Measurements from ENCODE around the gene NUTF2.
"Not testable (repeated sequence)": the region's sequence is repeated elsewhere in the genome, so short reads cannot be mapped to it uniquely, and the experiment has no call there.

NUTF2 gene

DNA sequence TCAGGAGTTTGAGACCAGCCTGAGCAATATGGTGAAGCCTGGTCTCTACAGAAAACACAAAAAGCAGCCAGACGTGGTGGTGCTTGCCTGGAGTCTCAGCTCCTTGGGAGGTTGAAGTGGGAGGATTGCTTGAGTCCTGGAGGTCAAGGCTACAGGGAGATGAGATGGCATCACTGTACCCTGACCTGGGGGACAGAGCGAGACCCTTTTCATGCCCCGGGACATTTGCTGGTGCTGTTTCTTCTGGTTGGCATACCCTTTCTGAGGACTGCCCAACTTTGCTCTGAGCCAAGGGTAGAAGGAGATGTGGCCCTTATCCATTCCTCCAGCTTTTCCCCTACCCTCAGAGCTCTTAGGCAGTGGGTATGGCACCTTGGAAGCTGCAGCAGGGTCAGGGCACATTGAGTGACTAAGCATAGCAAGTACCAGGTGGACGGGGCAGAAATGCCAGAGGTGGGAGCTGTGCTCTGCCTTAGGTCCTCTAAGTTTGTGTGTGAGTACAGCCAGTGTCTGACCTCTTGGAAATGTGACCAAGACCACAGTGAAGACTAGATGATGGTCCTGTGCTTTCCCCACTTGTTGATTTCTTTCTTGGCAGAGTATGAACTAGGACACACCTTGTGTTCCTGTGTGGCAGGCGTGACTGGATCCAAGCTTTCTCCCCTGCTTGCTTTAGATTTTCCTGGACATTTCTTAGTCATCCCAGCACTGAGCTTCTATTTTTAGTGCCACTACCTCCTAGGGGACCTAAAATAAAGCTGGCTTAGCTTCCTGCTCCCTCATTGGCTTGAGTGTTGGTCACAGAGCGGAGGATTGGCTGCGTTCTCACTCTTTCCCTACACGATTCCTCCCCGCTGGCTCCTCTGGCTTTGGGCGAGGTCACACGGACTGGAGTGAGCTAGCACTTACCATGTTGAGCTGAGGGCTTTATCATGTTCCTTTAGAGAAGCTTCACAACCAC lies 16.2 kb downstream of the NUTF2 start:
- in situ Hi-C loops (cut with HindIII; ENCODE audit: low sequenced_read_pairs): no loop called here

DNA sequence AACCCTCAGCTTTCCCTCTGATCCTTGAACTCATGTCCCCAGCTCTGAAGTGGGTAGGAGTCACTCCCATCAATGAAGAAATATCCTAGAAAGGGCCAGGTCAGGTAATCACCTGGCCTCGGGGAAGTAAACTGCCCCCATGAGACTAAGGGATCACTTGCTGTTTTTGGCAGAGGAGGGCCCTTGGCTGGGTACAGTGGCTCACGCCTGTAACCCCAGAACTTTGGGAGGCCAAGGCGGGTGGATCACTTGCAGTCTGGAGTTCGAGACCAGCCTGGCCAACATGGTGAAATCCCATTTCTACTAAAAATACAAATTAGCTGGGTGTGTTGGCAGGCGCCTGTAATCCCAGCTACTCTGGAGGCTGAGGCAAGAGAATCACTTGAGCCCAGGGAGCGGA lies 17.3 kb downstream of the NUTF2 start:
- in situ Hi-C loops (cut with HindIII; ENCODE audit: low sequenced_read_pairs): not testable (repeated sequence)

DNA sequence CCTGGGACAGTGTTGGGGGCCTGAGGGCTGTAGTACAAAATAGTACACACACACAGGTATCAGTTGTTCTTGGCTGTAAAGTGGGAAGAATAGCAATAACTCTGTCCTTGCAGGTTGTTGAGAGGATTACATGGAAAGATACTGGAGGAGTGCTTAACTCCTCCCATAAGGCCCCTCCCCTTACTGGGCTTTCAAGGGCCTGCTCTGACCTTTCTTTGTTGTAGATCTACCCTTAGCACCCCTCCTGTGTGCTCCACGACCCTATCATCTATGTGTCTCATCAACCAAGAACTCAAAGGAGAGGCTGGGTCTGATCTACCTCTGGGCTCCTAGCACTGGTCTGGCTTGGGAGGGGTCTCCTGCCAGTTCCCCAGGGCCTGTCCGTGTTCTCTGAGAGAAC lies 17.9 kb downstream of the NUTF2 start:
- in situ Hi-C loops (cut with HindIII; ENCODE audit: low sequenced_read_pairs): no loop called here

DNA sequence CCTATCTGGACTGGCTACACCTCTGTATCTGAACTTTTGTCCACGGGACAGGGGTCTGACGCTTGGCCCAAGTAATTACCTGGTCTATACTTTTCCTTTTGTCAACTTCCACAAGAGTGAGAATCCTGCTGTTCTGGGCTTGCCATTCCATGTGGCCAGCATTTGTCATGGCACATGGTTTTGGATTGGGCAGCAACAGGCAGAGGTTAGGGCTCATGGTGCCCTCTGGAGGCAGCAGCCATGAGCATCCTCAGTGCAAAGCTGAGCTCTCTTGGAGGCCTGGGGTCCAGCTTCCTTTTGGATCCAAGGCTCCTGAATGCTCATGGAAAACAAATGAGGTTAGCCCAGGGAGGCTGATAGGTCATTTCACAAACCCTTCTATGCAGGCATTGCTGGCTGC lies 18.6 kb downstream of the NUTF2 start:
- in situ Hi-C loops (cut with HindIII; ENCODE audit: low sequenced_read_pairs): no loop called here

DNA sequence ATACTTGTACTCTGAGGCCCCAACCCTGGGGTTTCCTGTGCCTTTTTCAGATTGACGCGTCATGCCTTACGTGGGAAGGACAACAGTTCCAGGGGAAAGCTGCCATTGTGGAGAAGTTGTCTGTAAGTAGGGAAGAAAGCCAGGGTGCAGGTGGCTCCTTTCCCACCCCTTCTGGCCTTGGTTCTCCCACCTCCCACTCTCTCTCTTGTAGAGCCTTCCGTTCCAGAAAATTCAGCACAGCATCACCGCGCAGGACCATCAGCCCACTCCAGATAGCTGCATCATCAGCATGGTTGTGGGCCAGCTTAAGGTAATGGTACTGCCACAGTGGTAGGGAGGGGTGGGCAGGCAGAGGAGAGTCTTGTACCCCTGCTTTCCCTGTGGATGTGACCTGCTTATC lies 21.6 kb downstream of the NUTF2 start:
- in situ Hi-C loops (cut with HindIII; ENCODE audit: low sequenced_read_pairs): no loop called here

DNA sequence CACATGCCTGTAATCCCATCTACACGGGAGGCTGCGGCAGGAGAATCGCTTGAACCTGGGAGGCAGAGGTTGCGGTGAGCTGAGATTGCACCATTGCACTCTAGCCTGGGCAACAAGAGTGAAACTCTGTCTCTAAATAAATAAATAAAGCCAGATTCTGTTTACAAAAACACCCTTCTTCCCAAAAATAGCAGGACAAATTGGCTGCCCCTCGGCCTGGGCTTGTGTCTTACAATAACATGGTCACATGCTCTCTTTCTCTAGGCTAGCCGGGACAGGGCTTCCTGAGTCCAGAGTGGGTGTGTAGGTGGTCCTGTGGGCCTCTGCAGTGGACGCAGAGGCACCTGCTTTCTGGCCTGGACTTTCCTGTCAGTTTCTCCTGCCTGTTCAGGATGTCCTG lies 22.9 kb downstream of the NUTF2 start:
- in situ Hi-C loops (cut with HindIII; ENCODE audit: low sequenced_read_pairs): no loop called here

DNA sequence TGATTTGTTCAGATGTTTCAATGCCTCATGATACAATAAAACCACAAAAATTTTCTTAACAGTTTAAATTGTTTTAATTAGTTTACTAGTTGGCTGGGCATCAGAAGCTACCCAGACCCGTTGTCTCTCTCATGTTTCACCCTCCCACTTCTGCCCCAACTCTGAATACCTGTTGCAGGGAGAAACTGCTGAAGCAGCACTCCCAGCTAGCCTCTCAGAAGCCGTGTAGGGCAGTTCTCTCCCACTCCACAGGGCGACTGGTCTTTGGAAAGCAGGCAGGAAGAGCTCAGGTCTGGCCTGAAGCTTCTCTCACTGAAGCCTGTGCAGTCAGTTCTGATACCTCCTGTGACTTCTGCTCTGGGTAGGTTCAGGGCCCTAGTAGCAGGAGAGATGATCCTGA lies 24.5 kb downstream of the NUTF2 start:
- in situ Hi-C loops (cut with HindIII; ENCODE audit: low sequenced_read_pairs): no loop called here

DNA sequence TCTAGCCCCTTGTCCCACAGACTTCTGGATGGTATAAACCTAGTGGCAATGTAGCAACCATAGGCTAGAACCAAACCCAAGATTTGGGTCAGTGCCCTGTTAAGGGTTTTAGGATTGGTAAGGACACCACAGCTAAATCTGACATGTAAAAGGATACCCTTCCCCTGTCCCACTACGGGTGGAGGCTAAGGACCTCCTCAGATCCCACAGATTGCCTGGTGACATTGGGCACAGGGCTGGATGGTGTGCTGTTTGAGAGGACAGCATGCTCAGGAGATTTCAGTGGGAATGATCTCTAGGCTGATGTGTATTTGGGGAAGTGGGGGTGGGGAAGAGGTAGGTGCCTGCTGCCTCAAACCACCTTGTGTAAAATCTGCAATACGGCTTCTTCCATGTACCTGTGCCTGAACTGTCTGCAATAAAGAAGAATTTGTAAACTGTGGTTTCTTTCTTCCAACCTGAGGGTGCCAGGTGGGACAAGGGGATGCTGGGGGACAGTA lies 25.4 kb downstream of the NUTF2 start:
- in situ Hi-C loops (cut with HindIII; ENCODE audit: low sequenced_read_pairs): no loop called here

DNA sequence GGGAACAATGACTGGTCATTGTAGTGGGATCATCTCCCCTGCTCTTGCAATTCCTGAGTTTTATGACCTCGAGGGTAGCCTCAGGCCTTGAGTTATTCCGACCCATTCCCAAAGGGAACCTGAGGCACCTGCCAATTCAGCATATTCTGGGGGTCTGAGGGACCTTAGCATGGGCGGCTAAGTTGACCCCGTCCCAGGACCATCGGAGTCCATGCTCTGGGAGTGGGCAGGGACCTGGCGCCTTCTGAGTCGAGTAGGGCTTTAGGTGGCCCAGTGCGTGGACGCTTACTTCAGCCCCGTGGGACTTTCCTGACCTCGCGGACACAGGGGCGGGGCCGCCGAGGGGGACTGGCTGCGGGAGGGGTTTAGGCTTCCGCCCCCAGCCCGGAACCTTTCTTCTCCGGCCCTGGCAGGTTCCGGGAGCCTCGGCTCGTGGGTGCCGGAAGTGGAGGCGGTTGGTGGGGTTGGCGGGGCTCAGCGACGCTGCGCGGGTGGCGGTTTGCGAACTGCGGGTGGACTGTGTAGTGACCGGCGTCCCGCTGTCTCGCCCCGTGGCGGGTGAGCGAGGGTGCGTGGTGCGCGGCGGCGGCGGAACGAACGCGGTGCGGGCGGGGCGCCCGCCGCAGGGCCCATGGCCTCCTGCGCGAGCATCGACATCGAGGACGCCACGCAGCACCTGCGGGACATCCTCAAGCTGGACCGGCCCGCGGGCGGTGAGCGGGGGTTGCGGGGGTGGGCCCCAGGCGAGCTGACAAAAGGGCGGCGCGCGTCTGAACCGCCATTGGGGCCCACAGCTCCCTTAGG lies 26.1 kb downstream of the NUTF2 start, which contains the start of gene EDC4:
Gene EDC4 (plus strand): TSS at position 422 of the 804 bp plus-strand sequence. CDS start 210 bp downstream, at position 632.
- in situ Hi-C loops (cut with HindIII; ENCODE audit: low sequenced_read_pairs): no loop called here

DNA sequence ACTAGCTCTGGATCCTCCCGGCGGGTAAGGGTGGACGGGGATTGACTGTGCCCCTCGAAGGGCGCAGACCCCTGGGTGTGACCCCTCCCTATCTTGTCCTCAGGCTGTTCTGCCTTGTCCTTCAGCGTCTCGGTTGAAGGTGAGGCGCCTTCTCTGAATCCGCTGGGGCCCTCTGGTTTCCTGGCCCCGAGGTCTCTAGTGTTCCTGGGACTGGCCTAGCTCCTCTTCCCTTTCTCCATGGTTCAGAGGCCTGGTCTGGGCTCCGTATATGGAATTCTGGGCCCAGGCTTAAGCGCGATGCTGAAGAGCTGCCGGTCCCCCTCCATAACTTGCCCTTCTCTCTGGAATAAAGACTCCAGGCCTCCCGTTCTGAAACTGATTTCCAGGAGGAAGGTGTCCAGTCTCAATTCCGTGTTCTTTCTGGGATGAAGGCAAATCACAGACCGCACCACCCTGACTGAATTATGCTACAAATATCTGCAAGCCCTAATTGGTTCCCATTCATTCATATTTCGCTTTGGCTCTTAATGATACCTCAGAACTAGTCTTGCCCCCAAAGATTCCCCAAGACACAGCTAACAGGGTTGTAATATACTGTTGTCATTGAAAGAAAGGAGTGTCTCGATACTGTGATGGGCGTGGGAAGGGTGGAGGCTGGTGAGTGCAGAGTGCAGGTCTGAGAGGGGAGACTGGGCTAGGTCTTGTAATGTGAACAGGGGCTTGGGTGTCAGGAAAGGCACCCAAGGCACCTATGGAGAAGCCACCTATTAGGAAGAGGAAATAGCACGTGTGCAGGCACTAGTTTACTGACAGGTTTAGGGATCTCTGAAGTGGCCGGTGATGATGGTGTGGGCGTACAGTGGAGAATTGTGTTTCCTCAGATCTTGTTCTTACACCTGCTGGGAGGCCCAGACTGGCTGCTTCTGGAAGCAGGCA lies 27.0 kb downstream of the NUTF2 start:
- in situ Hi-C loops (cut with HindIII; ENCODE audit: low sequenced_read_pairs): no loop called here

DNA sequence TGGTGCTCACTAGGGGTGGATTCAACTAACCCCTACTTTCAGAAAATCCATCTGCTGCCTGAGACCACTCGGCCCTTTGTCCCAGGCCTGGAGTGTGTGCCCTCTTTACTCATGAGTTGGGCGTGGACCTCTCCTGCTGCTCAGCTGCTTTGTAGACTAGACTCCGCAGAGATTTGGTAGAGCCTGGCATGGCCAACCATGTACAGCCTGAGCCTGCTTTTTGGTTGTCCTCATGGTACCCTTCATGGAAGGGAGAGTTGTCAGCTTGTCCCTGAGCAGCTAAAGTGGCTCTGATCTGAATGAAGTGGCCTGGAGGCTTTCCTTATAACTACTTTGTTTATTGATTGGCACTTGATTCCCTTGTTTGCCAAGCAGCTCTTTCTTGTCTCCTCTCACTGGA lies 27.6 kb downstream of the NUTF2 start:
- in situ Hi-C loops (cut with HindIII; ENCODE audit: low sequenced_read_pairs): no loop called here

DNA sequence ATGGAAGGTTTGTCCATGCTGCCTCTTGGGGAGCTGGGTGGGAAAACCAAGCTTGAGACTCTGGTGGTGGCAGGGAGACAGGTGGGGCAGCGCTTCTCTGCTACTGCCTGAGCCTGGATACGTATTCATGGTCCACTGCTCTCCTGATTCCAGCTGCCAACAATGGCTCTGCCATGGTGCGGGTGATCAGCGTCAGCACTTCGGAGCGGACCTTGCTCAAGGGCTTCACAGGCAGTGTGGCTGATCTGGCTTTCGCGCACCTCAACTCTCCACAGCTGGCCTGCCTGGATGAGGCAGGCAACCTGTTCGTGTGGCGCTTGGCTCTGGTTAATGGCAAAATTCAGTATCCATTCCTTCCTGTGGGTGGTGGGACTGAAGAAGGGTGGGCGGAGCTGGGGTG lies 30.3 kb downstream of the NUTF2 start:
- in situ Hi-C loops (cut with HindIII; ENCODE audit: low sequenced_read_pairs): no loop called here

DNA sequence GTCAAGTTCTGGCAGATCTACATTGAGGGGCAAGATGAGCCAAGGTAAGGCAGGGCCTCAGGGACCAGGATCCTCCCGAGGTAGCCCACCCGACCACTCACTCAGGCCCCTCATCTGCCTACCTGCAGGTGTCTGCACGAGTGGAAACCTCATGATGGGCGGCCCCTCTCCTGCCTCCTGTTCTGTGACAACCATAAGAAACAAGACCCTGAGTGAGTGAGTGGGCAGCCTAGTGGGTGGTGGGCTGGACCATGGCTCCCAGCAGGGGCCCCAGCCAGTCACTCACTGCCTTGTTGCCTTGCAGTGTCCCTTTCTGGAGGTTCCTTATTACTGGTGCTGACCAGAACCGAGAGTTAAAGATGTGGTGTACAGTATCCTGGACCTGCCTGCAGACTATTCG lies 31.5 kb downstream of the NUTF2 start:
- in situ Hi-C loops (cut with HindIII; ENCODE audit: low sequenced_read_pairs): no loop called here

DNA sequence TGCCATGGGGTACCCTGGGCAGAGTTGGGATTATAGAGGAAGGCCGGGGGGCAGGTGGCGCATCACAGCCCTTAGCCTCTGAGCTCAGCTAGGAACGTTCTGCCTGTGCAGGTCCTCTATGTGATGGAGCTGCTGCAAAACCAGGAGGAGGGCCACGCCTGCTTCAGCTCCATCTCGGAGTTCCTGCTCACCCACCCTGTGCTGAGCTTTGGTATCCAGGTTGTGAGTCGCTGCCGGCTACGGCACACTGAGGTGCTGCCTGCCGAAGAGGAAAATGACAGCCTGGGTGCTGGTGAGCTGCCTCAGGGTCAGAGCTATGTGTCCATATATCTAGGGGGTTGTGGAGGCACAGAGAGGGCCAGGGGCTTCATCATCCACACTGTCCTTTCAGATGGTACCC lies 32.1 kb downstream of the NUTF2 start:
- in situ Hi-C loops (cut with HindIII; ENCODE audit: low sequenced_read_pairs): no loop called here

DNA sequence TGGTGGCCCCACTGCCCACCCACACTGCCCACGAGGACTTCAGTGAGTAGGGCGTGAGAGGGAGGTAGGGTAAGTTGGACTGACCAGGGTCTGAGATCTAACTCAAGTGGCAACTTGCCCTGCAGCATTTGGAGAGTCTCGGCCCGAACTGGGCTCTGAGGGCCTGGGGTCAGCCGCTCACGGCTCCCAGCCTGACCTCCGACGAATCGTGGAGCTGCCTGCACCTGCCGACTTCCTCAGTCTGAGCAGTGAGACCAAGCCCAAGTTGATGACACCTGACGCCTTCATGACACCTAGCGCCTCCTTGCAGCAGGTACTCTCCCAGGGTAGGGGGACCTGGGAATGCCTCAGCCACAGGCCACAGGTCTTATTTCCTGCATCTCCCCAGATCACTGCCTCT lies 32.7 kb downstream of the NUTF2 start:
- in situ Hi-C loops (cut with HindIII; ENCODE audit: low sequenced_read_pairs): no loop called here

DNA sequence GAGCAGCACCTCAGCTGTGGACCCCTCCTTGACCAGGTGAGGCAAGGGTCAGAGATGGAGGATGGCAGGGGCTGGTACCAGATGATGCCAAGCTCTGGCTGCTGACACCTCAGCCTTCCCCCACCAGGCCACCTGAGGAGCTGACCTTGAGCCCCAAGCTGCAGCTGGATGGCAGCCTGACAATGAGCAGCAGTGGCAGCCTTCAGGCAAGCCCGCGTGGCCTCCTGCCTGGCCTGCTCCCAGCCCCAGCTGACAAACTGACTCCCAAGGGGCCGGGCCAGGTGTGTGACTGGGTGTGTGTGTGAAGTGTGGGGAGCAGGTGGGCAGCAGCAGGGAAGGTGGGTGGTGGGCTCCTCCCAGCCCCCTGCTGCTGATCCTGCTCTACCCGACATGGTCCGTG lies 33.2 kb downstream of the NUTF2 start:
- in situ Hi-C loops (cut with HindIII; ENCODE audit: low sequenced_read_pairs): no loop called here

DNA sequence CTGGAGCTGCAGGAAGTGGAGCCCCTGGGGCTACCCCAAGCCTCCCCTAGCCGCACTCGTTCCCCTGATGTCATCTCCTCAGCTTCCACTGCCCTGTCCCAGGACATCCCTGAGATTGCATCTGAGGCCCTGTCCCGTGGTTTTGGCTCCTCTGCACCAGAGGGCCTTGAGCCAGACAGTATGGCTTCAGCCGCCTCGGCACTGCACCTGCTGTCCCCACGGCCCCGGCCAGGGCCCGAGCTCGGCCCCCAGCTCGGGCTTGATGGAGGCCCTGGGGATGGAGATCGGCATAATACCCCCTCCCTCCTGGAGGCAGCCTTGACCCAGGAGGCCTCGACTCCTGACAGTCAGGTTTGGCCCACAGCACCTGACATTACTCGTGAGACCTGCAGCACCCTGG lies 33.9 kb downstream of the NUTF2 start:
- in situ Hi-C loops (cut with HindIII; ENCODE audit: low sequenced_read_pairs): no loop called here

DNA sequence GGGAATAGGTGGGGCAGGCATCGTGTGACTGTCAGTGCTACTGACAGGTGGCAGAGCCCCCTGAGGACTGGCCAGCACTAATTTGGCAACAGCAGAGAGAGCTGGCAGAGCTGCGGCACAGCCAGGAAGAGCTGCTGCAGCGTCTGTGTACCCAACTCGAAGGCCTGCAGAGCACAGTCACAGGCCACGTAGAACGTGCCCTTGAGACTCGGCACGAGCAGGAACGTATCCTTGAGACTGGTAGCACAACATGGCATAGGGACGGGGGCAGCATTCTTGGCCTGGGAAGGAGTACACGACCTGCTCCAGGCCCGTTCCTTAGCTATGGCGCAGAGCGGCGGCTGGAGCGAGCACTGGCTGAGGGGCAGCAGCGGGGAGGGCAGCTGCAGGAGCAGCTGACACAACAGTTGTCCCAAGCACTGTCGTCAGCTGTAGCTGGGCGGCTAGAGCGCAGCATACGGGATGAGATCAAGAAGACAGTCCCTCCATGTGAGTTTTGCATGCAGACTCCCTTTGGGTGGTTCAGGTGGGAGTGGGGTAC lies 35.0 kb downstream of the NUTF2 start:
- in situ Hi-C loops (cut with HindIII; ENCODE audit: low sequenced_read_pairs): no loop called here

DNA sequence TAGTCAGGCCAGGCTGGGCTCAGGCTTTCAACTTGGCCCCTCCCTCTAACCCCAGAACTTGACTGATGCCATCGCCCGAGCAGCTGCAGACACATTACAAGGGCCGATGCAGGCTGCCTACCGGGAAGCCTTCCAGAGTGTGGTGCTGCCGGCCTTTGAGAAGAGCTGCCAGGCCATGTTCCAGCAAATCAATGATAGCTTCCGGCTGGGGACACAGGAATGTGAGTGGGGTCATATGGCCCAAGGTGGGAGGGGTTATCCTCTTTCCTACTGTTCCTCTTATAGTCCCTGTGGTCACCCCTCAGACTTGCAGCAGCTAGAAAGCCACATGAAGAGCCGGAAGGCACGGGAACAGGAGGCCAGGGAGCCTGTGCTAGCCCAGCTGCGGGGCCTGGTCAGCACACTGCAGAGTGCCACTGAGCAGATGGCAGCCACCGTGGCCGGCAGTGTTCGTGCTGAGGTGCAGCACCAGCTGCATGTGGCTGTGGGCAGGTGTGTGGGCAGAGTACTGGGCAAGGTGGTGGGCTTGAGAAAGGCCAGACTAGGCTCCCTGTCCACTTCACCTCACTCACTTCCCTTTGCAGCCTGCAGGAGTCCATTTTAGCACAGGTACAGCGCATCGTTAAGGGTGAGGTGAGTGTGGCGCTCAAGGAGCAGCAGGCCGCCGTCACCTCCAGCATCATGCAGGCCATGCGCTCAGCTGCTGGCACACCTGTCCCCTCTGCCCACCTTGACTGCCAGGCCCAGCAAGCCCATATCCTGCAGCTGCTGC lies 35.8 kb downstream of the NUTF2 start:
- in situ Hi-C loops (cut with HindIII; ENCODE audit: low sequenced_read_pairs): no loop called here

Measured in DLD1 (cell line).